AG04449 (cell line): ENCODE measurements around the gene HAGH.
A peak's percentile ranks its signal among the peaks of the same experiment; 100 is the strongest.
"Not testable (repeated sequence)": the region's sequence is repeated elsewhere in the genome, so short reads cannot be mapped to it uniquely, and the experiment has no call there.

ENCODE experiments used
- CTCF ChIA-PET: fragments of 350-600 bp; formaldehyde crosslinking; extraction: SDS; loops from one replicate; lab custom pipeline; 2021; ENCODE audit warnings: antibody characterized with exemption; lab: Yijun Ruan, JAX
- POLR2A ChIA-PET: fragments of 400-600, 350-600 bp; formaldehyde crosslinking; extraction: SDS; loops from one replicate; lab custom pipeline; 2020; ENCODE audit warnings: antibody characterized with exemption, inconsistent platforms; lab: Yijun Ruan, JAX
- DNase-seq: peaks from one replicate; pipeline ENCODE4 v3.0.0-alpha.2; 2010; ENCODE audit warnings: low read depth, low spot score
- H3K4me3 ChIP-seq: 2 replicates; pipeline ENCODE4 v1.5.1; 2011; ENCODE audit warnings: low read depth, mild to moderate bottlenecking, control low read depth, low read length
- TF ChIP-seq, protein P1 (sequence below): IDR thresholded peaks from one replicate; pipeline ENCODE4 v1.5.1; 2011; ENCODE audit warnings: mild to moderate bottlenecking, moderate library complexity, low read length, control low read depth, inconsistent platforms; ENCODE audit not compliant: insufficient read depth; ENCODE audit errors: missing control alignments

Gene HAGH

GRCh38 chr16:1826691-1827573 lies at the start of gene HAGH, which contains the start of gene FAHD1:
Gene HAGH (minus strand): TSS chr16:1826825. CDS start chr16:1826787, 38 bp downstream.
Gene FAHD1 (plus strand): TSS chr16:1827206. CDS start chr16:1827239, 33 bp downstream.
- DNase-seq: peak; percentile 75
- ChIA-PET CTCF (interaction anchor here (1.0 to 1.1 kb wide), 3 partner anchors 11 to 103 kb away, joined by 4 to 6 read pairs (median 5); no protein-coding TSS in a partner anchor), POLR2A (interaction anchor here (0.5 to 2.5 kb wide), 8 partner anchors 14 to 437 kb away, joined by 3 to 8 read pairs (median 4); partner anchors contain the start of genes NUBP2, RPS2, SPSB3 and TRAF7)
- peak within 1 kb of the TSS; percentile 99 for H3K4me3 ChIP-seq
- TF ChIP-seq, protein P1, sequence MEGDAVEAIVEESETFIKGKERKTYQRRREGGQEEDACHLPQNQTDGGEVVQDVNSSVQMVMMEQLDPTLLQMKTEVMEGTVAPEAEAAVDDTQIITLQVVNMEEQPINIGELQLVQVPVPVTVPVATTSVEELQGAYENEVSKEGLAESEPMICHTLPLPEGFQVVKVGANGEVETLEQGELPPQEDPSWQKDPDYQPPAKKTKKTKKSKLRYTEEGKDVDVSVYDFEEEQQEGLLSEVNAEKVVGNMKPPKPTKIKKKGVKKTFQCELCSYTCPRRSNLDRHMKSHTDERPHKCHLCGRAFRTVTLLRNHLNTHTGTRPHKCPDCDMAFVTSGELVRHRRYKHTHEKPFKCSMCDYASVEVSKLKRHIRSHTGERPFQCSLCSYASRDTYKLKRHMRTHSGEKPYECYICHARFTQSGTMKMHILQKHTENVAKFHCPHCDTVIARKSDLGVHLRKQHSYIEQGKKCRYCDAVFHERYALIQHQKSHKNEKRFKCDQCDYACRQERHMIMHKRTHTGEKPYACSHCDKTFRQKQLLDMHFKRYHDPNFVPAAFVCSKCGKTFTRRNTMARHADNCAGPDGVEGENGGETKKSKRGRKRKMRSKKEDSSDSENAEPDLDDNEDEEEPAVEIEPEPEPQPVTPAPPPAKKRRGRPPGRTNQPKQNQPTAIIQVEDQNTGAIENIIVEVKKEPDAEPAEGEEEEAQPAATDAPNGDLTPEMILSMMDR: no peak

GRCh38 chr16:1876066-1876465 lies 49.4 kb upstream of the HAGH start:
- DNase-seq, POLR2A ChIA-PET, H3K4me3 ChIP-seq: not testable (repeated sequence)
- CTCF ChIA-PET: interaction anchor here (2.8 to 25.0 kb wide), 2 partner anchors 12 to 53 kb away, joined by 10 to 345 read pairs; no protein-coding TSS in a partner anchor

DNA sequence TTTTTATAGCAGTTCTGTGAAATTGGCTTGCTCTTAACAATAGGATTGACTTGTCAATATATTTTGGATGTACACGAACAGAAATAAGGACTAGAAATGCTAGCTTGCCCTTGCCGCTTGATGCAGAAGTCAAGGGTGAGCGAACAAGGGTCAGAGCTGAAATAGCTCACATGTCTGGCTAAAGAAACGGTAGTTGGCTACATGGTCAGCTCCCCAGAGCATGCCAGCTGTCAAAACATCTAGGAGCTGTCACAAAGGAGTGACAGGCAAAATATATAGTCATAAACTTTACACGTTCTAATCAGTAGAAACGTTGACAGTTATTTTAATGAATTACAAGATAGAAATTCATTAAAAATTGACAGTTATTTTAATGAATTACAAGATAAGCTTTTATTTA lies 48.2 kb upstream of the HAGH start:
- ChIA-PET CTCF (interaction anchor here (0.9 to 25.0 kb wide), 3 partner anchors 9 to 54 kb away, joined by 3 to 345 read pairs (median 10); no protein-coding TSS in a partner anchor), POLR2A (no interaction called here)
- no peak for DNase-seq
- no peak overlapping the region for H3K4me3 ChIP-seq
- TF ChIP-seq, protein P1: no peak

GRCh38 chr16:1871974-1872635 lies 45.5 kb upstream of the HAGH start, which contains the start of gene MEIOB:
Gene MEIOB (minus strand): TSS chr16:1872164. CDS start chr16:1868175, 3,989 bp downstream.
- ChIA-PET POLR2A (no interaction called here), CTCF (interaction anchor here (1.4 to 25.0 kb wide), 3 partner anchors 51 to 71 kb away, joined by 3 to 345 read pairs (median 7); no protein-coding TSS in a partner anchor)
- peak within 1 kb of the TSS; percentile 41 for H3K4me3 ChIP-seq
- TF ChIP-seq, protein P1: no peak
- no peak for DNase-seq

DNA sequence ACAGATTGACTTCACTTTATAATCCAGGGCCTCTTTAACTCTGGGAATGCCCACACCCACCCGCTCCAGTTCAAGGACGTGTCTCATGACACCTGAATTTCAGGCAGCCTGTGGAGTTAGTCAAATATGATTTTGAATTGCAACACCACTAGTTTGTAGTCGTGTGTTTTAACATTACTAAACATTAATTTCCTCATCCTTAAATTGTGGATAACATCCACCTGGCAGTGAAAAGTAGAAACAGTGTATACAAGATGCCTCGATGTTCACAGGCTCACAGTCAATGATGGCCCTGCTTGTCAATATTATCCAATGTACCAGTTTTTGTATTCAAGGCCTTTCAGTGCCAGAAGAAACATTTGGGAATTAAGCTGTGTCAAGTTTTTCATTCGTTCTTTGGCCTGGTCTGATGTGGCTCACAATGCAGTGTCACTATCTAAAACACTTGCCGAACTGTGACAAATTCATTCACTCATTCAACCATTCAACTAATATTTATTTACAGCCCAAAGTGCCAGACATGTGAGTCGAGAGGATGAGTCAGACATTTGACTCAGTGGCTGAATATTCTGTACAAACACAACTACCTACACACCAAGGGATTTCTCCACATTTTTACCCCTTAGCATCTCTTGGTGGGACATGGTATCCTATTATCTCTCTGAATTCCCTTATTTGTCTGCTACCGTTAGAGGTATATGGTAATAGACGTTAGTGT lies 43.9 kb upstream of the HAGH start:
- TF ChIP-seq, protein P1: no peak
- DNase-seq: peak; percentile 21
- ChIA-PET CTCF (interaction anchor here (1.1 to 25.0 kb wide), 2 partner anchors 12 to 59 kb away, joined by 3 to 345 read pairs; no protein-coding TSS in a partner anchor), POLR2A (no interaction called here)
- H3K4me3 ChIP-seq: no peak overlapping the region
